Mesendoderm (in vitro differentiated cells): ENCODE data around the gene EFCAB11.

ENCODE experiments used
- DNase-seq: peaks from one replicate; pipeline ENCODE4 v3.0.0; 2013
- H2AK5ac ChIP-seq: 2 replicates; pipeline ENCODE4 v1.6.1; 2013; ENCODE audit warnings: low read length, inconsistent platforms
- H2BK120ac ChIP-seq: 2 replicates; pipeline ENCODE4 v1.6.1; 2013; ENCODE audit warnings: low read depth, mild to moderate bottlenecking, low read length, moderate library complexity, mixed read lengths
- H2BK15ac ChIP-seq: replicated peaks from 2 replicates; pipeline ENCODE4 v1.6.1; 2013; ENCODE audit warnings: low read depth, mild to moderate bottlenecking, moderate library complexity
- H2BK5ac ChIP-seq: 2 replicates; pipeline ENCODE4 v1.6.1; 2013; ENCODE audit warnings: low read length, inconsistent platforms
- H3K18ac ChIP-seq: 2 replicates; pipeline ENCODE4 v1.6.1; 2013; ENCODE audit warnings: mild to moderate bottlenecking, low read length, mixed read lengths
- H3K23ac ChIP-seq: one replicate; pipeline ENCODE4 v1.6.1; 2013; ENCODE audit warnings: low read length
- H3K27ac ChIP-seq: 2 replicates; pipeline ENCODE4 v1.5.1; 2013; ENCODE audit warnings: low read depth, mild to moderate bottlenecking, inconsistent platforms, low read length, moderate library complexity
- H3K27me3 ChIP-seq: 2 replicates; pipeline ENCODE4 v1.6.1; 2013; ENCODE audit warnings: low read length, control low read depth, mild to moderate bottlenecking, inconsistent platforms; ENCODE audit not compliant: insufficient read depth, poor library complexity
- H3K36me3 ChIP-seq: 2 replicates; pipeline ENCODE4 v1.6.1; 2013; ENCODE audit warnings: low read length, inconsistent platforms; ENCODE audit not compliant: control insufficient read depth, insufficient read depth
- H3K4ac ChIP-seq: one replicate; pipeline ENCODE4 v1.6.1; 2013; ENCODE audit warnings: low read depth, mild to moderate bottlenecking, low read length, moderate library complexity
- H3K4me1 ChIP-seq: 2 replicates; pipeline ENCODE4 v1.6.1; 2013; ENCODE audit warnings: low read depth, low read length, inconsistent platforms; ENCODE audit not compliant: control insufficient read depth
- H3K4me2 ChIP-seq: 2 replicates; pipeline ENCODE4 v1.6.1; 2013; ENCODE audit warnings: low read length
- H3K4me3 ChIP-seq: 2 replicates; pipeline ENCODE4 v1.5.1; 2013; ENCODE audit warnings: mild to moderate bottlenecking, low read length
- H3K56ac ChIP-seq: one replicate; pipeline ENCODE4 v1.6.1; 2013; ENCODE audit warnings: low read length
- H3K79me1 ChIP-seq: 2 replicates; pipeline ENCODE4 v1.6.1; 2013; ENCODE audit warnings: low read length, inconsistent platforms
- H3K79me2 ChIP-seq: 2 replicates; pipeline ENCODE4 v1.6.1; 2013; ENCODE audit warnings: mild to moderate bottlenecking, low read length; ENCODE audit not compliant: control insufficient read depth, insufficient read depth
- H3K9ac ChIP-seq: 2 replicates; pipeline ENCODE4 v1.6.1; 2013; ENCODE audit warnings: low read length, inconsistent platforms
- H4K5ac ChIP-seq: one replicate; pipeline ENCODE4 v1.6.1; 2013; ENCODE audit warnings: low read length
- H4K8ac ChIP-seq: one replicate; pipeline ENCODE4 v1.6.1; 2013; ENCODE audit warnings: low read depth, mild to moderate bottlenecking, control low read depth, low read length, moderate library complexity
- WGBS: extraction: QIAGEN DNeasy Blood & Tissue Kit; methylation state at CpG from one replicate; pipeline ENCODE4 v1.1.7; 2013; ENCODE audit warnings: low lambda C conversion rate, missing lambda C conversion rate; ENCODE audit not compliant: insufficient coverage; ENCODE audit errors: extremely low coverage; 5-methylcytosine and 5-hydroxymethylcytosine counted together

Gene EFCAB11

DNA sequence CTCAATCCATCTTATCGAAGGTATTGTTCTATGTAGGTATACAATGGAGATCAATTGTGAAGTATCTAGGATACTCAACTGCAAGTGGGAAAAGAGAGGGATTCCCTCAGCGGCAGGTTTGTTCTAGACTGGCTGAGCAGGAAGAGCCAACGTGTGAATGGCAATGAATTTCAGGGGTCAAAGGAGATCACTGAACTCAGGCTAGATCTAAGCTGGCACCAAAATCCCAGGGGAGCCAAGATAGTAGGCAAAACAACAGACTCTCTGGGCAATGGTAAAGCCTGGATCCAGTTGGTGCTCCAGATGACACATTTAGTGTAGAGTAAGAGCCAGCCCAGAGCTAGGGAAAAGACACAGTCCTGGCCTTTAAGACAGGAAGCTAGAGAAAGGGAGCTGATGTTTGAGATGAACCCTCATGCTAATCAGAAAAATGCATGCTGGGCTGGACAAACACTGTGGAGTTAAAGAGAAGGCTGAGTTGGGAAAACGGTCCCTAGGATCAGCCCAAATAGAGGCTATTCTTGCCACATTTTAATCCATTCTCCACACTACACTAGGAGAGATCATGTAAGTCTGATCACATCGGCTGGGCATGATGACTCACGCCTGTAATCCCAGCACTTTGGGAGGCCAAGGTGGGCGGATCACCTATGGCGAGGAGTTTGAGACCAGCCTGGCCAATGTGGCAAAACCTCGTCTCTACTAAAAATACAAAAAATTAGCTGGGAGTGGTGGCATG, 45.6 kb downstream of the EFCAB11 start:
- Histone ChIP-seq H3K4ac (no peak overlapping the region), H2BK5ac (no peak overlapping the region)
- no CpG with 5 or more reads among the region's 9 CpGs for WGBS

DNA sequence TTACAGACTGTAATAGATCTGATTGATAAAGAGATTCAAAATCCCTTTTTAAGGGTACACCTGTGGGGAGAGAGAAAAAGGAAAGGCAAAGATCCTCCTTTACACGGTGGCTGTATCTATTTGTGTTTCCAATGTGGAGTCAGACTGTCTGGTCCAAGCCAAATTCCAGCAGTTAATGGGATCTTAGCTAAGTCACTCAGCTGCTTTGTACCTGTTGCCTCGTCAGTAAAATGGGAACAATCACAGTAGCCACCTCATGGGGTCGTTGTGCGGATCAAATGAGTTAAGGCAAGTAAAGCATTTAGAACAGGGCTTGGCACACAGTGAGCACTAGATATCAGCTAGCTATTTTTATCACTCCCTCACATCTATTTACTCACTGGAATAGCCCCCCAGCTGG, 46.9 kb downstream of the EFCAB11 start:
- no peak overlapping the region for H3K4me2 ChIP-seq
- H2BK5ac ChIP-seq, result no peak overlapping the region
- H2BK120ac ChIP-seq, result no peak overlapping the region
- H3K4me1 ChIP-seq, result no peaks in the 10 kb centered on the region
- no peak overlapping the region for H2AK5ac ChIP-seq
- H4K5ac ChIP-seq, result no peak overlapping the region
- H3K27ac ChIP-seq, result no peak overlapping the region
- H3K4me3 ChIP-seq, result no peak overlapping the region
- no peak overlapping the region for H3K56ac ChIP-seq
- H3K18ac ChIP-seq, result no peak overlapping the region
- H3K27me3 ChIP-seq, result no peaks in the 10 kb centered on the region
- no peaks in the 10 kb centered on the region for H3K79me1 ChIP-seq
- H2BK15ac ChIP-seq, result no peak overlapping the region
- no peak overlapping the region for H4K8ac ChIP-seq
- no peaks in the 10 kb centered on the region for H3K79me2 ChIP-seq
- H3K23ac ChIP-seq, result no peak overlapping the region
- no peak overlapping the region for H3K9ac ChIP-seq
- WGBS, result no CpG with 5 or more reads among the region's 4 CpGs
- peak; percentile 61 for DNase-seq
- no peaks in the 10 kb centered on the region for H3K36me3 ChIP-seq
- H3K4ac ChIP-seq, result no peak overlapping the region

More for the DNA sequence above, 45.6 kb downstream of the EFCAB11 start:
- Histone ChIP-seq H2BK15ac (no peak overlapping the region), H3K4me2 (no peak overlapping the region), H3K23ac (no peak overlapping the region), H4K8ac (no peak overlapping the region), H3K27me3 (no peaks in the 10 kb centered on the region), H2BK120ac (no peak overlapping the region), H3K27ac (no peak overlapping the region), H4K5ac (no peak overlapping the region), H3K9ac (no peak overlapping the region), H3K36me3 (no peaks in the 10 kb centered on the region), H3K4me3 (no peak overlapping the region), H3K56ac (no peak overlapping the region), H2AK5ac (no peak overlapping the region), H3K79me1 (no peaks in the 10 kb centered on the region), H3K18ac (no peak overlapping the region), H3K79me2 (no peaks in the 10 kb centered on the region), H3K4me1 (no peaks in the 10 kb centered on the region)
- DNase-seq, result peak; percentile 10

DNA sequence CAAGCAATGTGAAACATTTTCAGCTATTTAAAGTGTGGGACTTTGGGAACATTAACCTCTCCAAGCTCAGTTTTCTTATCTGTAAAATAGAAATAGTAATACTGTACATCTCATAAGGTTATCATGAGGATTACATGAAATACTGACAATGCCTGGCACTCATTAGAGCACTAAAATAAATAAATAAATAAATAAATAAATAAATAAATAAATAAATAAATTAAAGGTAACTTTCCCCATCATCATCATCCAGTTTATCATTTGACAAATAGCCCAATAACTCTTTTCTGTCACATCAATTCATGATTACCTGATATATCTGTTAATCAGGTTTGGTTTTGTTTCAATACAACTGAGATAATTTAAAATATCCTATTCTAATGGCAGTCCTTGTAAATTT, 48.5 kb downstream of the EFCAB11 start:
- H3K56ac ChIP-seq, result no peak overlapping the region
- H3K27ac ChIP-seq, result no peak overlapping the region
- no peak overlapping the region for H2BK5ac ChIP-seq
- no peaks in the 10 kb centered on the region for H3K36me3 ChIP-seq
- no peak overlapping the region for H4K8ac ChIP-seq
- DNase-seq, result no peak
- H3K79me2 ChIP-seq, result no peaks in the 10 kb centered on the region
- H3K18ac ChIP-seq, result no peak overlapping the region
- H2BK15ac ChIP-seq, result no peak overlapping the region
- no peaks in the 10 kb centered on the region for H3K4me1 ChIP-seq
- no peak overlapping the region for H3K23ac ChIP-seq
- H4K5ac ChIP-seq, result no peak overlapping the region
- no peak overlapping the region for H3K4me3 ChIP-seq
- H3K27me3 ChIP-seq, result no peaks in the 10 kb centered on the region
- H3K9ac ChIP-seq, result no peak overlapping the region
- no peak overlapping the region for H3K4me2 ChIP-seq
- no peak overlapping the region for H3K4ac ChIP-seq
- no peak overlapping the region for H2AK5ac ChIP-seq
- no peak overlapping the region for H2BK120ac ChIP-seq
- no peaks in the 10 kb centered on the region for H3K79me1 ChIP-seq

DNA sequence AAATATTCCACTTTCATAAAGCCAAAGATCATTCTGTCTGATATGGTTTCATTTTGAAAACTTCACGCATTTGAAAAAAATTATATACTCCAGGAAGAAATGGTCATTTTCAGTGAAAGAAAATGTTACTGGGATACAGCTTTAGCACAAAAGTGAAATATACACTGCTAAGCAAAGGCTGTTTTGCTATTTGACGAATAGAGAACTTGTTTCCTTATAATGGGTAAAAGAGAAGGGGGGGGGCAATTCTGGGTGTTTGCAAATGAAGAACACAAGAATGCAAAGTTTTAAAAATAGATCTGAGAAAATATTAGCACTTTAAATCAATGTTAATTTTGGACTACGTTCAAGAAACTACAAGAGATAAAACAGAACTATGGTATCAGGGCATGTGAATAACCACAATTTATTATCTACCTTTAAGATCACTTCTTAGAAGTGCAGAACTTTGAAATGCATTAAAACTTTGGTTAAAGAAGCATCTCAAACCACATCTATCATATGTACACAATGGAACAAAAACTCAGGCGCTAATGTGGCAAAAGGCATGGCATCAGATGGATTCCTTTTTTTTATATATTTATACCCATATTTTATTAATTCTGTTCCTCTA, 51.1 kb downstream of the EFCAB11 start:
- no peak overlapping the region for H2BK5ac ChIP-seq
- no peak overlapping the region for H3K18ac ChIP-seq
- H3K4me2 ChIP-seq, result no peak overlapping the region
- no peak overlapping the region for H3K4me3 ChIP-seq
- H2BK120ac ChIP-seq, result no peak overlapping the region
- no peaks in the 10 kb centered on the region for H3K27me3 ChIP-seq
- WGBS, result no CpG with 5 or more reads among the region's 4 CpGs
- H2AK5ac ChIP-seq, result no peak overlapping the region
- no peak overlapping the region for H3K9ac ChIP-seq
- no peak overlapping the region for H4K8ac ChIP-seq
- H3K23ac ChIP-seq, result no peak overlapping the region
- H3K27ac ChIP-seq, result no peak overlapping the region
- no peaks in the 10 kb centered on the region for H3K4me1 ChIP-seq
- H3K79me2 ChIP-seq, result no peaks in the 10 kb centered on the region
- H3K56ac ChIP-seq, result no peak overlapping the region
- H3K4ac ChIP-seq, result no peak overlapping the region
- no peak overlapping the region for H2BK15ac ChIP-seq
- no peak overlapping the region for H4K5ac ChIP-seq
- H3K36me3 ChIP-seq, result no peaks in the 10 kb centered on the region
- H3K79me1 ChIP-seq, result no peaks in the 10 kb centered on the region
- DNase-seq, result no peak

DNA sequence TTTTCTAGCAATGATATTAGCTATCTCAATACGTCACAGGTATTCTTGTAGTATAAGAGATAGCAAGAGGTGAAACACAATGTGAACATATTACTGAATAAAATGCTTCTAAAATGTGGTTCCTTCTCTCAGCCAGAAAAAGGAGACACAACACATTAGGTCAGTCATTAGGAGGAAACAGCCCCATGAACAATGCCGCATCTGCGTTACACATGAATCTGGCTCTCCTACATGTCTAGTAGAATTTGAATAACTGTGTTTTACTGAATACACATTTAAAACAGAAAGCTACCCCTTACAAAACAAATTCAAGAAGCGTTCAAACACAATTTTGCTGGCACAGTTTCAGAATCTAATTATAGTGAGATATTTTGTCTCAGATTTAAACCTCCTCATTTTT, 51.6 kb downstream of the EFCAB11 start:
- Histone ChIP-seq H4K5ac (no peak overlapping the region), H3K4me2 (no peak overlapping the region), H3K27me3 (no peaks in the 10 kb centered on the region), H3K27ac (no peak overlapping the region), H3K23ac (no peak overlapping the region), H3K4me1 (no peaks in the 10 kb centered on the region), H3K79me1 (no peaks in the 10 kb centered on the region), H3K56ac (no peak overlapping the region), H3K36me3 (no peaks in the 10 kb centered on the region), H4K8ac (no peak overlapping the region), H3K18ac (no peak overlapping the region), H2BK15ac (no peak overlapping the region), H3K4ac (no peak overlapping the region), H2BK120ac (no peak overlapping the region), H2BK5ac (no peak overlapping the region), H3K4me3 (no peak overlapping the region), H3K79me2 (no peaks in the 10 kb centered on the region), H2AK5ac (no peak overlapping the region), H3K9ac (no peak overlapping the region)
- DNase-seq, result no peak
- WGBS, result no CpG with 5 or more reads among the region's 4 CpGs

DNA sequence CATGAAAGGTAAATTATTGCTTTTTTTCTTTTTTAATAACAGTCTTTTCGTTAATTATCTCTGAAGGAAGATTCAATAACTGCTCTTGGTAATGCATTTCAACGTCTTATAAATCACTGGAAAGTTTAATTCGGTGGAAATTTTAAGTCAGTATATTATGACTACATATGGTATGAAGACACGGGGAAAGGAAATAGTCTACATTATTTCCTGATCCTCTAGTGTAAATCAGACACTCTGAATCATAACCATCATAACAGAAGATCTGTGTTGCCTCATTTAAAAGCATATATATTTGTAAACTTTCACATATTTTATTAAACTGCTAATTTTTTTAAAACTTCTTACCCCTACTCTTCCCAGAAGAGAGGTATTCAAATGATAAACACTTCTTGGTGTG, 53.7 kb downstream of the EFCAB11 start:
- Histone ChIP-seq H3K4me3 (no peak overlapping the region), H3K4me2 (no peak overlapping the region), H3K36me3 (no peaks in the 10 kb centered on the region), H3K27ac (no peak overlapping the region), H3K56ac (no peak overlapping the region), H3K79me1 (no peaks in the 10 kb centered on the region), H4K5ac (no peak overlapping the region), H4K8ac (no peak overlapping the region), H3K27me3 (no peaks in the 10 kb centered on the region), H3K23ac (no peak overlapping the region), H3K18ac (no peak overlapping the region), H3K79me2 (no peaks in the 10 kb centered on the region), H2AK5ac (no peak overlapping the region), H3K9ac (no peak overlapping the region), H3K4ac (no peak overlapping the region), H2BK5ac (no peak overlapping the region), H2BK120ac (no peak overlapping the region), H2BK15ac (no peak overlapping the region), H3K4me1 (no peaks in the 10 kb centered on the region)
- no CpG with 5 or more reads among the region's 4 CpGs for WGBS
- DNase-seq, result no peak
